Hematopoietic multipotent progenitor cell treated with erythropoietin and hydrocortisone succinate and interleukin-3 and kit ligand, for 4 days (in vitro differentiated cells): ENCODE measurements around the gene RNF135.
A peak's percentile ranks its signal among the peaks of the same experiment; 100 is the strongest.
"Not testable (repeated sequence)": the region's sequence is repeated elsewhere in the genome, so short reads cannot be mapped to it uniquely, and the experiment has no call there.

Source experiments
- DNase-seq: peaks from one replicate; pipeline ENCODE4 v3.0.0-alpha.2; 2015

The RNF135 gene

DNA sequence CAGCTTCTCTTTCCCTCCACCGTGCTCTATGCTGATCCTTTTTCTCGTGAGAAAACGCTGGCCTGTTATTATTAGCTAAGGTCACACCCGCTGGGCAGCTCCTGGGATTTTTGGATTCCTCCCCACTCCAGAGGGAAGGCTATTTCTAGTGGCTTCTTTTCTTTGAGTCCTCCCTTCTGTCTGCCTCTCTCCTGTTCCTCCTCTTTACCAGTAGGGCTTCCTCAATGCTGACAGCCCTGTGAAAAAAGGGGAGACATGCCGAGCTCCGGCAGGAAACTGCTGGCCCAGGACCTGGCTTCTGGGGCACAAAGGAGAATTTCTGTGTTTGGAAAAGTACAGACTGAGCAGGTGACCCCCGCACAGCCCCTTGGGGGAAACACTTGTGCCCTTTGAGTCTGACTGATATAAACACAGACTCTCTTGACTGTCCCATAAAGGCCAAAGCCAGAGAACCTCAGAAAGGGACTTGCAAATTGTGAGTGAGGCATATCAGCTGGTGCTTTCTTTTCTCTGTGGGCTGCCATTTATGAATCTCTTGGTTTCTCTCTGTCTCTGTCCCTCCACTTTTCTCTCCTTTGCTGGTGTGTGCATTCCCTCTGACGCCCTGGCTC lies 14.0 kb upstream of the RNF135 start:
- DNase-seq, result no peak

DNA sequence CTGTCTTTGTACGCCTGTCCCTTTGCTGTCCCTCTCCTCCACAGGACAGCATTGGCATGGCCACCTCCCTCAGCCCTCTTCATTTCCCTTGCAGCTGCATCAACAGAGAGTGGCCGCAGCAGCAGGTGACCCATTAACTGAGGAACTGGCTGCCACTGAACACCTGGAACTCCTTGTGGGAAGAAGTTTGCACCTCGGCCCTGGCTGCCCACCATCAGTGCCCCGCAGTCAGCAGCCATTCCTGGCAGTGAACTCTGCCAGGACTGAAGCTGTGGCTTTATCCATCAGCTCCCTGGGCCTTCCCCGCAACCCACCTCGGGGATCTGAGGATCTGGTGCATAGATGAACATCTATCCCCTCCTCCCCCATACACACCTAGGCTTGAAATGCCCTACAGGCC lies 13.1 kb upstream of the RNF135 start:
- DNase-seq, result no peak

DNA sequence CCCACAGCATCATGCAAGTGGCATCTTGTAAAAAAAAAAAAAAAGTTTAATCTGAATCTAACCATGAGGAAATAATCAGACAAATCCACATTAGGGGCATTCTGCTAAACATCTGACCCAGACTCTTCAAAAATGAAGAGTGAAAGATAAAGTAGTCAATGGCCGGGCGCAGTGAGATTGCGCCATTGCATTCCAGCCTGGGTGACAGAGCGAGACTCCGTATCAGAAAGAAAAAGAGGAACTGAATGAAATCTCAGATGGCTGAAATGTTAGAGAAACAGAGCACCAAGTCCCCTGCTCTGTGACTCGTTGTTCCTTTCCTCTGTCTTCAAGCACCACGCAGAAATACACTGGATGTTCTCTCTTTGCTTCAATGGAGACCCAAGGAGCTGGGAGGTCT lies 12.7 kb upstream of the RNF135 start:
- peak; percentile 89 for DNase-seq

DNA sequence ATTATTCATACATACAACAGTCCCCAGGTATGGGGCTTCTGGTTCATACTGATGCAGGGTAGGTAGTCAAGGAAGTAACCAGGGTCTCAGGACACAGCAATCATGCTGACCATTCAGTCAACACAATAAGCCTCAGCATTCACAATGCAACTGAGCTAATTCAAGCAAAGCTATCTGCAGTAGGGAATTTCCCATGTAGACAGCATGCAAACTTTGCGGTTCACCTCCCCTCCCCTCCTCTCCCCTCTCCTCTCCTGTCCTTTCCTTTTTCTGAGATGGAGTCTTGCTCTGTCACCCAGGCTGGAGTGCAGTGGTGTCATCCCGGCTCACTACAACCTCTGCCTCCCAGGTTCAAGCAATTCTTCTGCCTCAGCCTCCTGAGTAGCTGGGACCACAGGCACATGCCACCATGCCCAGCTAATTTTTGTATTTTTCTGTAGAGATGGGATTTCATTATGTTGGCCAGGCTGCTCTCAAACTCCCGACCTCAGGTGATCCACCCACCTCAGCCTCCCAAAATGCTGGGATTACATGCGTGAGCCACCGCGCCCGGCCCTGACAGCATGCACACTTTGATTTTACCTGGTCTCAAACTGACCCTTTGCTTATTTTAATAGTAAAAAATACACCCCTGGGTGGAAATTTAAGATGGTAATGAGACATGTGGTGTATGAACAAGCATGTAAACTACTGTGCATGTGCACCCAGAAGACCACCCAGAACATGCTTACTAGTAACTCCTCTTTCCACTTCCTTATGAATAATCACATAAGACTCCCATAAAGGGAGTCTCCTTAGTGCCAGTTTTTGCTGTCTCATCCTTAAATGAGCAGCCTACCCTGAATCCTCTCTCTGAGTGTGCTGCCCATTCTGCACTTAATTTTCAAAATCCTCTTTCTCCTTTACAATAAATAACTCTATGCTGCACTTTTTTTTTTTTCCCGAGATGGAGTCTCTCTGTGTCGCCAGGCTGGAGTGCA lies 9.3 kb upstream of the RNF135 start:
- no peak for DNase-seq

DNA sequence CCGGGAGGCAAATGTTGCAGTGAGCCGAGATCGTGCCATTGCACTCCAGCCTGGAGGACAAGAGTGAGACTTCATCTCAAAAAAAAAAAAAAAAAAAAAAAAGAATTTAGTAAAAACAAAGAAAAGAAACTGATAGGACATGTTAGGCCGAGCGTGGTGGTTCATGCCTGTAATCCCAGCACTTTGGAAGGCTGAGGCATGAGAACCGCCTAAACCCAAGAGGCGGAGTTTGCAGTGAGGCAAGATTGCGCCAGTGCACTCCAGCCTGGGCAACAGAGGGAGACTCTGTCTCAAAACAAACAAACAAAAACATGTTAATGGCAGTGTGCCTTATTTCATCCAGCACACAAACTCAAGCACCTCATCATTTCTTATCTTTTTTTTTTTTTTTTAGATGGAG lies 6.5 kb upstream of the RNF135 start:
- not testable (repeated sequence) for DNase-seq

DNA sequence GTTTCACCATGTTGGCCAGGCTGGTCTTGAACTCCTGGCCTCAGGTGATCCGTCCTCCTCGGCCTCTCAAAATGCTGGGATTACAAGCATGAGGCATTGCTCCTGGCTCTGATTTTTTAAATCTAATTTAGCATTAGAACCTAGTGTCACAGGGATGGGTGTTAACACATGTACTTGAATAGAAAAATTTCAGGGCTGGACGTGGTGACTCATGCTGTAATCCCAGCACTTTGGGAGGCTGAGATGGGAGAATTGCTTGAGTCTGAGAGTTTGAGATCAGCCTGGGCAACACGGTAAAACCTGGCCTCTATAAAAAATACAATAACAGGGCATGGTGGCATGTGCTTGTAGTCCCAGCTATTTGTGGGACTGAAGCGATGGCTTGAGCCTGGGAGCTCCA lies 6.0 kb upstream of the RNF135 start:
- DNase-seq, result no peak

DNA sequence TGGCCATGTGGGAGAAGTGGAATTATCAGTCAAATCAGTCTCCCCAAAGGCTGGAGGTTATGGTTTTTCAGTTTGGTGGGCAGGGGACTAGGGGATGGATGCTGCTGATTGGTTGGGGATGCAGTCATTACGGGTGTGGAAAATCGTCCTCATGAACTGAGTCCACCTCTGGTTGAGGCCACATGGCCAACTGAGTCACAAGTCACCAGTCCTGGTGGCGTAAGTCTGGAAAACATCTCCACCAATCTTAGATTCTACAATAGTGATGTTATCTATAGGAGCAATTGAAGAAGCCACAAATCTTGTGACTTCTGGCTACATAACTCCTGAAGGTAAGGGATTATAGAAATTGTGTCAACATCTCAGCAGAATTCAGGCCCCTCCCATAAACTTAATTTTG lies 5.2 kb upstream of the RNF135 start:
- DNase-seq, result no peak

DNA sequence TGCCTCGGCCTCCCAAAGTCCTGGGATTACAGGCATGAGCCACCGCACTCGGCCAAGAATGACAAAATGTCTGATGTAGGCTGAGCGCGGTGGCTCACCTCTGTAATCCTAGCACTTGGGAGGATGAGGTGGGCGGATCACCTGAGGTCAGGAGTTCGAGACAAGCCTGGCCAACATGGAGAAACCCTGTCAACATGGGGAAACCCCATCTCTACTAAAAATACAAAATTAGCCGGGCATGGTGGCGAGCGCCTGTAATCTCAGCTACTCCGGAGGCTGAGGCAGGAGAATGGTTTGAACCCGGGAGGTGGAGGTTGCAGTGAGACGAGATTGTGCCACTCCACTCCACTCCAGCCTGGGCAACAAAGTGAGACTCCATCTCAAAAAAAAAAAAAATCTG lies 2.9 kb upstream of the RNF135 start:
- not testable (repeated sequence) for DNase-seq

DNA sequence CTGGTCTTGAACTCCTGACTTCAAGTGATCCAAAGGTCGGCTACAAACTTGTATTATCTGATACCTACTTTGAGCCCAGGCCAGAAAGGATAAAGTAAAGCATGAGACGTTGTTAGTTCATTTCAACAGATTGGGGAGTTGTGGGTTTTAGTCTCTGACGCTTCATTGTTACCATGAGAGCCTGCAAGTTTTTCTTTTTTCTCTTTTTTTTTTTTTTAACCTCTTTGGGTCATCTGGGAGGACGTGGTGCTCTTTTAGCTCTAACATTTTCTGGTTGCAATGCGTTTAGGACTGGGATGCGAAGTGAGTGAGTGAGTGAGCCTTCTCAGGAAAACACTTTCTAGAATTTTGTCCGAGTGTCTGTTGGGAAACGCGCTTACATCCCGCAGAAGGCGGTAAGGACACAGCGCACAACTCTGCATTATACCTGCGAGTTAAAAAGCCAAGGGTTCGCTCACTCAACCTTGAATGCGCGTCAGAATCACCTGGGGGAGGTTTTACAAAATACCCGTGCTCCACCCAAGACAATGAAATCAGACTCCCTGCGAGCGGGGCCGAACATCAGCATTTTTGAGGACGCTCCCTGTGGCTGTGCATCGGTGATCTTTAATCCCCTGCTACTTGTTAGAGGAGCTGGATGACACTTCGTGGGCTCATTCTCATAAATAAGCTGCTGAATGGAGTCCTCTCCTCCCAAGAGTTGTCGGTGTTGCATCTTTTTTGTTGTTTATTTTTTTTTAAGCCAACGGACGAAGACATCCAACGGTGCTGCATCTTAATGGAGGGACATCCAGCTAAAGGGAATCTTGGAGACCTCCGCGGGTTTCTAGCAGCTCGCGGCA lies 629 bp upstream of the RNF135 start:
- DNase-seq, result peak; percentile 48

DNA sequence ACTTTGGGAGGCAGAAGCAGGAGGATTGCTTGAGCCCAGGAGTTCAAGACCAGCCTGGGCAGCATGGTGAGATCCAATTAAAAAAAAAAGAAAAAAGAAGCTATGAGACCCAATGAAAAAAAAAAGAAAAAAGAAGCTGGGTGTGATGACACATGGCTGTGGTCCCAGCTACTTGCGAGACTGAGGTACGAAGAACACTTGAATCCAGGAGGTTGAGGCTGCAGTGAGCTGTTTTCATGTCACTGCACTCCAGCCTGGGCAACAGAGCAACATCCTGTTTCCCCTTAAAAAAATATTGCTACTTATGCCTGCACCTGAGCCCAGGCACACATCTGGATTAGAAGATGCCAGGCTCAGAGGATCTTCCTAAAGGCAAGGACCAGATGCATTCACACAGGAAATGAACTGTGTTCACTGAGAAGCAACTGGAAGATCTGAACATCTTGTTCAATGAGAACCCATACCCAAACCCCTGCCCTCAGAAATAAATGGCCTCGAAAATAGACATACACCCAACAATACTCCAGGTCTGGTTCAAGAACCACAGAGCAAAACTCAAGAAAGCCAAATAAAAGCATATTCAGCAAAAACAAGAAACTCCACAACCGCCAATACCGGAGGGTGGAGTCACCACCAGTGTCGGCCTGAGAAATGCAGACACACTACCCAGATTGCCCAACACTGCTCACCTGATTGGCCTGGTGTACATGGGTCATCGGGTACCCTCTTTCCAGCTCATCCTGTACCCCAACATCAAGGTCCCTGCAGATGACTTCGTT lies 4.4 kb downstream of the RNF135 start:
- no peak for DNase-seq

DNA sequence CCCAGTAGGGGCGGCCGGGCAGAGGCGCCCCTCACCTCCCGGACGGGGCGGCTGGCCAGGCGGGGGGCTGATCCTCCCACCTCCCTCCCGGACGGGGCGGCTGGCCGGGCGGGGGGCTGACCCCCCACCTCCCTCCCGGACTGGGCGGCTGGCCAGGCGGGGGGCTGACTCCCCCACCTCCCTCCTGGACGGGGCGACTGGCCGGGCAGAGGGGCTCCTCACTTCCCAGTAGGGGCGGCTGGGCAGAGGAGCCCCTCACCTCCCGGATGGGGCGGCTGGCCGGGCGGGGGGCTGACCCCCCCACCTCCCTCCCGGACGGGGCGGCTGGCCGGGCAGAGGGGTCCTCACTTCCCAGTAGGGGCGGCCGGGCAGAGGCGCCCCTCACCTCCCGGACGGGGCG lies 9.1 kb downstream of the RNF135 start:
- not testable (repeated sequence) for DNase-seq

DNA sequence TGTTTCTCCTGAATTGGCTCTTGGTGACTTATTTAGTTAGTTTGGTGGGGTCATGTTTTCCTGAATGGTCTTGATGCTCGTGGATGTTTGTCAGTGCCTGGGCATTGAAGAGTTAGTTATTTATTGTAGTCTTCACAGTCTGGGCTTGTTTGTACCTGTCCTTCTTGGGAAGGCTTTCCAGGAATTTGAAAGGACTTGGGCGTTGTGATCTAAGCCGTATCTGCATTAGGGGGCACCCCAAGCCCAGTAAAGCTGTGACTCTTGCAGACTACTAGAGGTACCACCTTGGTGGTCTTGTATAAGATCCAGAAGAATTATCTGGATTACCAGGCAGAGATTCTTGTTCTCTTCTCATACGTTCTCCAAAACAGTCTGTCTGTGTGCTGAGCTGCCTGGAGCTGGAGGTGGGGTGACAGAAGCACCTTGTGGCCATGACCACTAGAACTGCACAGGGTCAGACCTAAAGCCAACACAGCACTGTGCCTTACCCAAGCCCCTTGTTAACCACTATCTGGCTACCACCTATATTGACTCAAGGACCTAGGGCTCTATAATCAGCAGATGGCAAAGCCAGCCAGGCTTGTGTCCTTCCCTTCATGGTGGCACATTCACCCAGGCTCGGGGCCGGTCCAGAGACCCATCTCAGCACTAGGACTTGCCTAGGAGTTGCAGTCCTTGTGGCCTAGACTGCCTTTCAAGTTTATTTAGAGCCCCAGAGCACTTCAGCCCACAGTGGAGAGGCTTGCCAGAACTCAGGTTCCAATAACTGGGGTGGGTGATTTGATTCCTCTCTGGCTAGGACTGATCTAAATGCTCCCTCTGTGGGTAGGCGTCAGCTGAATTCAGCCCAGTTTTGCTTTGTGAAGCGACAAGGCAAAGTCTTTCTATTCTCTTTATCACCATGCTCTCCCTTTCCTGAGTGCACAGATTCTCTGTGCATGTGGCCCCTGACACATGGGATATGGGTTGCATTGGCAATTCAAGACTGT lies 11.0 kb downstream of the RNF135 start:
- DNase-seq, result no peak

DNA sequence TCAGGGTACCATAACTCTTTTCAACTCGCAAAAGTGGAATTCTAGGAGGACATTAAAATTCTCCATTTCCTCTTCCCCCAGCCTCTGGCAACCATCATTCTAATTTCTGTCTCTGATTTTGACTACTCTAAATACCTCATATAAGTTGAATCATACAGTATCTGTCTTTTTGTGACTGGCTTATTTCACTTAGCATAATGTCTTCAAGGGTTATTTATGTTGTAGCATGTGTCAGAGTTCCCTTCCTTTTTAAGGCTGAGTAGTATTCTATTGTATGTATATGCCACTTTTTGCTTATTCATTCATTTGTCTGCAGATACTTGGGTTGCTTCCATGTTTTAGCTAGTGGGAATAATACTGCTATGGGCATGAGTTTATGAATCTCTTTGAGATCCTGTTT lies 12.0 kb downstream of the RNF135 start:
- no peak for DNase-seq

DNA sequence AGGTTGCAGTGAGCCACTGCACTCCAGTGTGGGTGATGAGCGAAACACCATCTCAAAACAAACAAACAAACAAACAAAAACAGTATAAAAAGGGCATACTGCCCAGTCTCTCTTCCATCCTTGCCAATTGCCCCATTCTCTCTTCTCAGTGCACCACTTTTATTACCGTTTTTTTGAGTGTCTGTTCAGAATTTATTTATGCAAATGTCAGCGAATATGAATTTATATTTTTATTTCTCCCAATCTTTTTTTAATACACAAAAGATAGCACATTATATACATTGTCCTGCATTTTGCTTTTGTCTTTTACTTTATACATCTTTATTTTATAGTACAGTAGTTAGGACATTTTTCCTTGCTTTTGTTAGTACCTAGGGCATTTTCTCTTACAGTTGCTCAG lies 19.6 kb downstream of the RNF135 start:
- DNase-seq, result no peak

DNA sequence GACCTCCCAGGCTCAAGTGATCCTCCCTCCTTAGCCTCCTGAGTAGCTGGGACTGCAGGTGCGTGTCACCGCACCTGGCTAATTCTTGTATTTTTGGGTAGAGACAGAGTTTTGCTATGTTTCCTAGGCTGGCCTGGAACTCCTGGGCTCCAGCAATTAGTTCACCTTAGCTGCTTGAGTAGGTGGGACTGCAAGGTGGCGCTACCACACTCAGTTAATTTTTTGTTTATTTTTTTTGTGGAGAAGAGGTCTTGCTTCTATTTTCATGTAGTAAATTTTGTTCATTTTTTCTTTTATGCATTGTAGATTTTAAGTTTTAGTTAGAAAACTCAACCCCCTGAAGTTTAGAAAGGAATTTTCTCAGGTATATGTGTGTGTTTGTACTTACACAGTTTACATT lies 21.7 kb downstream of the RNF135 start:
- no peak for DNase-seq

DNA sequence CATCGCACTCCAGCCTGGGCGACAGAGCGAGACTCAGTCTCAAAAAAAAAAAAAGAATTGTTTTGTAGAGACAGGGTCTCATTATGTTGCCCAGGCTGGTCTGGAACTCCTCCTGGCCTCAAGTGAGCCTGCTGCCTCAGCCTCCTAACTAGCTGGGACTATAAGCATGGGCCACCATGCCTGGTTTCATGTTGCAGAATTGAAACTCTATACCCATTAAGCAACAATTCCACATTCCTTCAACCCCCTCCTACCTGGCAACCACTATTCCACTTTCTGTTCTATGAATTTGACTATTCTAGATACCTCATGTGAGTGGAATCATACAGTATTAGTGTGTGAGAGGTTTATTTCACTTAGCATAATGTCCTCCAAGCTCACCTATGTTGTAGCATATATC lies 24.5 kb downstream of the RNF135 start:
- DNase-seq, result no peak

DNA sequence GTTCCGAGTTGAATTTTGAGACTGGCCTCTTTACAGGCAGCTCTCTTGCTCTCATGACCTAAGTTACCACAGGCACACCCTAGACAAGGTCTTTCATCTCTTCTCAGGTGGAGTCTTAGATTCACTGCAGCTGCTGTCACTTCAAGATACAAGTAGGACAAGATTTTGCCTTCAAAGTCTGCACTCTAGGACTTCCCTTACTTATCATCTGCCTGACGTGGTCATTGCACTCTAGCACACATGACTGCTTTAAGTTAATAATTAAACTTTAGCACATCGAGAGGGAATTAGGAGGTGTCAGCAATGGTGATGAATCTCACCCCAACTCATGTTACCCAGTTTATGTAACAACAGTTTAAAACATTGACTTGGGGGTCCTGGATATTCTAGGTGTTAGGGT lies 25.6 kb downstream of the RNF135 start:
- DNase-seq, result no peak

DNA sequence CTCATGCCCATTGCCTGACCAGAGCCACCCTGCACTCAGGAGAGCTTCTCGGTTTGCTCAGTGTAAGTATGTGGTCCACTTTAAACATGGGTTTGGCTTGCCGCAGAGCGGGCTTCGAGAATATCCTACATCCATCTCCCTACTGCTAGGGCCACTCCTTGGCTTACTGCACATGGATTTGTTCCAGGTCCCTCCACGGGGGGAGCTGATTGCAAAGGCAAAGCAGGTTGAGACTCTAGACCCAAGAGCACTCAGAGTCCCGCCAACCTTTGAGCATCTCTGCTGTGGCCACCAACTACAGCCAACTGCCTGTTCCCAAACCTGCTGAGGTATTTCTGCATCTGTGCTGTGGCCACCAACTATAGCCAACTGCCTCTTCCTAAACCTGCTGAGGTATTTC lies 26.4 kb downstream of the RNF135 start:
- DNase-seq, result no peak

DNA sequence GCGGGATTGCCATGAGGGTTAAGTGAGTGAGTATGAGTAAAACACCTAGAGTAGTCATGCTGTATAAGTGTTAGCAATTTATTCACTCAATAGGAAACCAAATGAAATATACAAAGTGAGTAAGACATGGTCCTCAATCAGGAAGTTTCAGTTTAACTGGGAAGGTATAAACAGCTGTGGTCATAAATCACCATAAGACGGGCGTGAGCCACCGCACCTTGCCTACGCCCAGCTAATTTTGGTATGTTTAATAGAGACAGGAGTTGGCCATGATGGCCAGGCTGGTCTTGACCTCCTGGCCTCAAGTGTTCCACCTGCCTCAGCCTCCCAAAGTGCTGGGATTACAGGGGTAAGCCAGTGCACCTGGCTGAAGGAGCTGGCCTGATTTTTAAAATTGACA lies 27.0 kb downstream of the RNF135 start:
- no peak for DNase-seq

DNA sequence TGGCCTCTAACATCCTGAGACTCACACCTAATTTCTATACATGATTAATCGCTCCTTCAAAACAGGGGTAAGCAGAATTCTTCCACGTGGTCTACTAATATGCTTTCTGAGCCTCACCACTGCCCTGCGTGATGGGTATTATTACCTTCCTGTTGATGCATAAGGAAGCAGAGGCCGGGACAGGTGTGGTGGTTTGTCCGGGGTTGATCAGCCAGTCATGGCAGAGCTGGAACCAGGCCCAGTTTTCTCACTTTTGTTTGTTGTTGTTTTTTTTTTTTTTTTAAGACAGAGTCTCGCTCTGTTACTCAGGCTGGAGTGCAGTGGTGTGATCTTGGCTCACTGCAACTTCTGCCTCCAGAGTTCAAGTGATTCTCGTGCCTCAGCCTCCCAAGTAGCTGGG lies 31.2 kb downstream of the RNF135 start:
- no peak for DNase-seq

DNA sequence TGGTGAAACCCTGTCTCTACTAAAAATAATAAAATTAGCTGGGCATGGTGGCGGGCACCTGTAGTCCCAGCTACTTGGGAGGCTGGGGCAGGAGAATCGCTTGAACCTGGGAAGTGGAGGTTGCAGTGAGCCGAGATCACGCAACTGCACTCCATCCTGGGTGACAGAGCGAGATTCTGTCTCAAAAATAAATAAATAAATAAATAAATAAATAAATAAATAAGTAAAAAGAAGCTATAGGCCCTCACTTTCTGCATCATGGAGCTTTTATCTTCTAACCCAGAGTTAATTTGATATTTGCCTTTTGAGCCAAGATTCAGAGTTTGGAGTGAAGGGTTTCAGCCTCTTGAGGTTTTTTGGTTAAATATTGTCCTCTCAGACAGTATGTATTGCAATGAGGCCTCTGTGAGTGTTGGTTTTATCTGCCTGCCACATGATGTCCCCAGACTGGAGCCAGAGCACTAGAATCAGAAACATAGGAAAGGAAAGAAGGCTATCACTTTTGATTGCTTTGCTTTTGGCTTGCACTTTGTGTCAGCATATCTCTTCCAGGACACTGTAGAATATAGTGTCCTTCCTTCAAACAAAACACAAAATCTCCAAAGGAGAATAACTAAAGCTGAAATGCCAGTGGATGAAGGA lies 32.5 kb downstream of the RNF135 start:
- DNase-seq, result no peak
